Tibial nerve (tissue), 4 donors: Measurements from ENCODE around the gene TRIP13.

Experiments
- CTCF ChIP-seq, 5 experiments: fragments of 200-600 bp in 3 of 5; fragments of 450-650 bp in 2 of 5; sonication (generic) in 3 of 5; IDR thresholded peaks; one replicate each; pipeline ENCODE4 v1.5.1; 2016 to 2019; ENCODE audit warnings: antibody characterized with exemption in 5 of 5, mild to moderate bottlenecking in 3 of 5, moderate library complexity in 2 of 5
- EP300 ChIP-seq, 2 donors: sonication (generic); formaldehyde crosslinking; IDR thresholded peaks; one replicate each; pipeline ENCODE4 v1.6.1; 2017; ENCODE audit warnings: antibody characterized with exemption in 2 of 2, mild to moderate bottlenecking in 1 of 2

DNA sequence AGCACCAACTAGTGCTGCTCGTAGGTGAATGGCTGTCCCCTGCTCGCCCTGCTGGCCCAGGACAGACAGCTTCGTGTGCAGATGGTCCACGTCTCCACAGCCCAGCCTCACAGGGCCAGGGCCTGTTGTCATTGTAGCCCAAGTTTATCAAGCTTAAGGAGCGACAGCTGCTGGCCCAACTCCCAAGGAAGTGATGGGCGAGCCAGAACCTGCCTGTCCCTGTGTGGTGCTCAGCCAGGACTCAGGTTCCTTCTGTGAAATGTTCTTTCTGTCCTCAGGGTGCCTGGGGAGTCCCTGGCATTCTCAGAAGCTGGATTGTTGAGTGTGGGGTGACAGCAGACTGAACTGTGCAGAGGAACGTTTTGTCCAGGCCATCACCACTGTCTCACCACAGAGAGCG, 16.4 kb downstream of the TRIP13 start:
- TF ChIP-seq EP300 (IDR thresholded peaks at IDR 0.05), result no peak
- TF ChIP-seq CTCF (IDR thresholded peaks at IDR 0.05), result no peak
